ENCODE data around the gene FABP3.

DNA sequence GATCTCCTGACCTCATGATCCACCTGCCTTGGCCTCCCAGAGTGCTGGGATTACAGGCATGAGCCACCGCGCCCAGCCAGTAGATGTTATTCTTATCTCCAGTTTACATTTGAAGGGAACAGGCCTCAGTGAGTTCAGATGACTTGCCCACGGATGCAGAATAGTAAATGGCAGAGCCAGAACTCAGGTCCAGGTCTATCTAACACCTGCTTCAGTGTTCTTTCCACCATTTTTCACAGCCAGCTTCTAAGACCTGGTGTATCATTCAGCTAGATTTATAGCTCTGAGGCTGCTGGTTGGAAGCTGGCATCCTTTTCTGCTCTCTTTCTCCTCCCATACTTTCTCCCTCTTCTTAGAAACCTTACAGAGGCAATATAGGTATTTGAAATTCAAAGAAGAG lies 10.8 kb downstream of the FABP3 start:
- TF ChIP-seq POLR2A (IDR thresholded peaks at IDR 0.05), result no peak
- TF ChIP-seq, protein P1, sequence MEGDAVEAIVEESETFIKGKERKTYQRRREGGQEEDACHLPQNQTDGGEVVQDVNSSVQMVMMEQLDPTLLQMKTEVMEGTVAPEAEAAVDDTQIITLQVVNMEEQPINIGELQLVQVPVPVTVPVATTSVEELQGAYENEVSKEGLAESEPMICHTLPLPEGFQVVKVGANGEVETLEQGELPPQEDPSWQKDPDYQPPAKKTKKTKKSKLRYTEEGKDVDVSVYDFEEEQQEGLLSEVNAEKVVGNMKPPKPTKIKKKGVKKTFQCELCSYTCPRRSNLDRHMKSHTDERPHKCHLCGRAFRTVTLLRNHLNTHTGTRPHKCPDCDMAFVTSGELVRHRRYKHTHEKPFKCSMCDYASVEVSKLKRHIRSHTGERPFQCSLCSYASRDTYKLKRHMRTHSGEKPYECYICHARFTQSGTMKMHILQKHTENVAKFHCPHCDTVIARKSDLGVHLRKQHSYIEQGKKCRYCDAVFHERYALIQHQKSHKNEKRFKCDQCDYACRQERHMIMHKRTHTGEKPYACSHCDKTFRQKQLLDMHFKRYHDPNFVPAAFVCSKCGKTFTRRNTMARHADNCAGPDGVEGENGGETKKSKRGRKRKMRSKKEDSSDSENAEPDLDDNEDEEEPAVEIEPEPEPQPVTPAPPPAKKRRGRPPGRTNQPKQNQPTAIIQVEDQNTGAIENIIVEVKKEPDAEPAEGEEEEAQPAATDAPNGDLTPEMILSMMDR (IDR thresholded peaks at IDR 0.05), result no peak

Data from uterus (tissue), 2 donors.